ELF-1 (cell line): ENCODE measurements around the gene IGF2BP1.
A peak's percentile ranks its signal among the peaks of the same experiment; 100 is the strongest.
"Not testable (repeated sequence)": the region's sequence is repeated elsewhere in the genome, so short reads cannot be mapped to it uniquely, and the experiment has no call there.

Experiments used
- DNase-seq: peaks from one replicate; pipeline ENCODE4 v3.0.0-alpha.2; 2016; ENCODE audit warnings: low read depth, low spot score

IGF2BP1 gene

GRCh38 chr17:48995974-48996721, 1.0 kb upstream of the IGF2BP1 start:
- peak; percentile 96 for DNase-seq

GRCh38 chr17:48996722-48997102, 473 bp upstream of the IGF2BP1 start:
- no peak for DNase-seq

- DNase-seq = peak; percentile 40
These were observed 822 bp downstream of the IGF2BP1 start for GRCh38 chr17:48997827-48998586.

GRCh38 chr17:48998587-48999440, 1.6 kb downstream of the IGF2BP1 start:
- peak; percentile 43 for DNase-seq

GRCh38 chr17:49000943-49001342, 3.8 kb downstream of the IGF2BP1 start:
- DNase-seq = no peak

- no peak for DNase-seq
These were observed 4.5 kb downstream of the IGF2BP1 start for GRCh38 chr17:49001671-49002070.

GRCh38 chr17:49002331-49002730, 5.1 kb downstream of the IGF2BP1 start:
- no peak for DNase-seq

GRCh38 chr17:49002766-49003165, 5.6 kb downstream of the IGF2BP1 start:
- DNase-seq = no peak

- DNase-seq = peak; percentile 60
These were observed 6.6 kb downstream of the IGF2BP1 start for GRCh38 chr17:49003557-49004511.

GRCh38 chr17:49005140-49005539, 8.0 kb downstream of the IGF2BP1 start:
- no peak for DNase-seq

- not testable (repeated sequence) for DNase-seq
These were observed 11.7 kb downstream of the IGF2BP1 start for GRCh38 chr17:49008908-49009307.

- no peak for DNase-seq
These were observed 15.6 kb downstream of the IGF2BP1 start for GRCh38 chr17:49012769-49013255.

GRCh38 chr17:49013311-49014213, 16.4 kb downstream of the IGF2BP1 start:
- DNase-seq = peak; percentile 94

- no peak for DNase-seq
These were observed 18.2 kb downstream of the IGF2BP1 start for GRCh38 chr17:49015179-49015923.

GRCh38 chr17:49015924-49016774, 19.0 kb downstream of the IGF2BP1 start:
- DNase-seq = no peak

GRCh38 chr17:49016775-49017463, 19.7 kb downstream of the IGF2BP1 start:
- DNase-seq = no peak

GRCh38 chr17:49018116-49018612, 21.0 kb downstream of the IGF2BP1 start:
- peak; percentile 54 for DNase-seq
